SH-SY5Y (cell line): ENCODE measurements around the gene MESD.

Source experiments
- GATA2 ChIP-seq: IDR thresholded peaks from 2 replicates; pipeline ENCODE4 v1.6.1; 2011; ENCODE audit warnings: mild to moderate bottlenecking, low read depth, low read length
- GATA3 ChIP-seq: IDR thresholded peaks from 2 replicates; pipeline ENCODE4 v1.6.1; 2011; ENCODE audit warnings: low read depth, mild to moderate bottlenecking, low read length, moderate library complexity

DNA sequence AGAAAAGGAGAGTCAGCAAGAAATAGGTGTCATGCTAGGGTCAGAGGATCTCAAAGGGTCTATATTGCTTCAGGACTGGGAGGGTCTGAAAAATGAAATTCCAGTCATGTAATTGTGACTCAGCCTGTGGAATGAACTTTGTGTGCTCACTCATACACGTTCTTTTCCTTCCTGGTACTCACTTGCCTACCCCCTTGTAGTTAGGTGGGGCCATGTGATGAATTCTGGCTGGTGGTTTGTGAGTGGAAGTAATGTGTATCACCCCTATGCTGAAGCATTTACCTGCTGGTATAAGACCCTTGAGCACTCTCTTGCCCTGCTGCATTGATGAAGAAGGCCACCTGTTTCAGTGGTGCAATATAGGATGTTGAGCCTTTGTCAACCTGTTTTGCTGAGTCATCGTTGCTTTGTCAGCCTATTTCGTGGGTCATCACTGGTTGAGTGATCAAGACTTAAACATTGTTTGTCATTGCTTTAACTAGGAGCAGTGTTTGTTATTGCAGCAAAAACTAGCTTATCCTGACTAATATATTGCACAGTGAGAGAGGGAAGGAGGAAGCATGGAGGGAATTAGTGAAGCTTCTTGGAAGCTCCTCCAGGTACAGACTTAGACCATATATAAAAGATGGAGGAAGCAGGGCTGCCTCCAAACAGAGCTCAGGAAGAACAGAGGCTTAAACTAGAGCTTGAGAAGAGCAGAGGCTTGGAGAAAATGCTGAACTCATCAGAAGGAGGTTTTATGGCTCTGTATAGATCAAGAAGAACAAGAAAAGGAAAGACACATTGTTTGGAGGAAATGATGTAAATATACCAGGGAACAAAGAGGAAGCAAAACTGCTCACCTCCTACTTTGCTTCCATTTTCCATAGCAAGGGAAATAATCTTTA is 40.0 kb upstream of the MESD start:
- TF ChIP-seq GATA2 (no peak), GATA3 (no peak)
